ENCODE data around the gene POU6F2.

The POU6F2 gene

DNA sequence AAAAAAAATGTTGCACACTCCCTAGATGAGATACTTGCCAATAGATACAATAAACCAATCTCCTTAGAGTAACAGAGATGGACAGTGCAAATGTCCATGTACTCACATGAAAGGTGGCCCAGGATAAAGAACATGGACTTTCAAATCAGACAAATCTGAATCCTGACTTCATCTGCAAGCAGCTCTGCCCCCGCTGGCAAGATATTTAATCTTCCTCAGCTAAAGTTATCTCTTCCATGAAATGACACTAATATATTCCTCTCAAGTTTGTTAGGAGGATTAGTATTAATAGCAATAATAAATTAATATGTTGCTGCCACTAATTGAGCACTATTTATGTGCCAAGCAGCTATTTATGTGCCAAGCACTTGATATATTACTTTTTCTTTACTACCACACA is 439.9 kb downstream of the POU6F2 start:
- TF ChIP-seq, protein P1, sequence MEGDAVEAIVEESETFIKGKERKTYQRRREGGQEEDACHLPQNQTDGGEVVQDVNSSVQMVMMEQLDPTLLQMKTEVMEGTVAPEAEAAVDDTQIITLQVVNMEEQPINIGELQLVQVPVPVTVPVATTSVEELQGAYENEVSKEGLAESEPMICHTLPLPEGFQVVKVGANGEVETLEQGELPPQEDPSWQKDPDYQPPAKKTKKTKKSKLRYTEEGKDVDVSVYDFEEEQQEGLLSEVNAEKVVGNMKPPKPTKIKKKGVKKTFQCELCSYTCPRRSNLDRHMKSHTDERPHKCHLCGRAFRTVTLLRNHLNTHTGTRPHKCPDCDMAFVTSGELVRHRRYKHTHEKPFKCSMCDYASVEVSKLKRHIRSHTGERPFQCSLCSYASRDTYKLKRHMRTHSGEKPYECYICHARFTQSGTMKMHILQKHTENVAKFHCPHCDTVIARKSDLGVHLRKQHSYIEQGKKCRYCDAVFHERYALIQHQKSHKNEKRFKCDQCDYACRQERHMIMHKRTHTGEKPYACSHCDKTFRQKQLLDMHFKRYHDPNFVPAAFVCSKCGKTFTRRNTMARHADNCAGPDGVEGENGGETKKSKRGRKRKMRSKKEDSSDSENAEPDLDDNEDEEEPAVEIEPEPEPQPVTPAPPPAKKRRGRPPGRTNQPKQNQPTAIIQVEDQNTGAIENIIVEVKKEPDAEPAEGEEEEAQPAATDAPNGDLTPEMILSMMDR (conservative IDR thresholded peaks at IDR 0.05; ENCODE audit: low read depth, low read length) = peak; percentile 19
- H3K4me3 ChIP-seq (ENCODE audit: low read depth, low read length) = no peak overlapping the region
- DNase-seq (ENCODE audit: low read depth) = peak; percentile 7

DNA sequence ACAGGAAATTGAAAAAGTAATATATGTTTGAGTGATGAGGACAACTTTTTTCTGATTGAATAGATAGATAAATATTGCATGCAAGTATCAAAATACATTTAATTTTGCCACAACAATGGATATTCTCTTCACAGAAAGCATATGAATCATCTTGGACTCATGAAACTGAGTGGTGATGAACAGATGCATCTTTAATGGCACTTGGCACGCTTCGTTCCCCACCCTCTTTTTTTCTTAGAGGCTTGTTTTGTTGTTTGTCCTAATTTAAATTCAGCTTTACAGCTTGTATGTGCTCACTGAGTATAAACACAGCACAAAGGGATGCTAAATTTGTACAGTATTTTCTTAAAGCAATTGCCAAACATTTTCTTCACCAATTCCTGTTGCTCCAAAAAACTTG is 443.5 kb downstream of the POU6F2 start:
- TF ChIP-seq, protein P1 (conservative IDR thresholded peaks at IDR 0.05; ENCODE audit: low read depth, low read length) = no peak
- no peak overlapping the region for H3K4me3 ChIP-seq (ENCODE audit: low read depth, low read length)
- DNase-seq (ENCODE audit: low read depth) = no peak

DNA sequence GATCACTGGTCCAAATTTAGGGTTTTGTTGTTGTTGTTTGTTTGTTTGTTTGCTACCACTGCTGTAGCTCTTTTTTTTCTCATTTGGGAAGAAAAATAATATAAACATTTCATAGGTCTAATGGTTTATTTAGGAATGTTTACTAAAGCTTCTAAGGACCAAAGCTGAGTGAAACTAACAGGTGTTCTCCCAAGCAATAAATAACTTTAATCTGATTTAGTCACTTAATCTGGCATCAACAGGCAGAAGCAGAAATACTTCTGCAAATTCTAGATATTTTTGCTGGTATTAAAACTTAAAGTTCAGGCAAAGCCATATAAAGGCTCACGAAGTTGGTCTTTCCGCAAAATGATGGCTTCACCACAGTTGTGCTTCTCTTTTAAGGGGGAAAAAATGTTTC is 444.0 kb downstream of the POU6F2 start:
- TF ChIP-seq, protein P1 (conservative IDR thresholded peaks at IDR 0.05; ENCODE audit: low read depth, low read length) = no peak
- no peak overlapping the region for H3K4me3 ChIP-seq (ENCODE audit: low read depth, low read length)
- no peak for DNase-seq (ENCODE audit: low read depth)

DNA sequence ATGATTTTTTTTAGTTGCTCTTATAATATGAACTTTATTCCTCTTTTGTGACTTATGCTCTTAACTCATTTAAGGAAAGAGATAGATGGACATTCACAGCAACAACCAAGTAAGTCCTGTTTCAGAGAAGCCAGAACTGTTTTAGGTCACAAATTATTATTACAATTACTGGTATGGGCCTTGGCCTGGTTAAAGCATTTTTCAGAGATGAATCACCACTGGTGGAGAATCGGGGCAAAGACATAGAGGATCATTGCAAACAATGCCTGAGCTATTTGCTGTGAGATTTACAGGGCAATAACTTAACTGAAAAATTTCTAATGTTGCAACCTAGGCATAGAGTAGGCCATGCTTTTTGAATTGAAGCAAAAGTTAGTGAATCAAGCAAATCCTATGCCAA is 450.5 kb downstream of the POU6F2 start:
- peak; percentile 78 for DNase-seq (ENCODE audit: low read depth)
- TF ChIP-seq, protein P1 (conservative IDR thresholded peaks at IDR 0.05; ENCODE audit: low read depth, low read length) = no peak
- no peak overlapping the region for H3K4me3 ChIP-seq (ENCODE audit: low read depth, low read length)

DNA sequence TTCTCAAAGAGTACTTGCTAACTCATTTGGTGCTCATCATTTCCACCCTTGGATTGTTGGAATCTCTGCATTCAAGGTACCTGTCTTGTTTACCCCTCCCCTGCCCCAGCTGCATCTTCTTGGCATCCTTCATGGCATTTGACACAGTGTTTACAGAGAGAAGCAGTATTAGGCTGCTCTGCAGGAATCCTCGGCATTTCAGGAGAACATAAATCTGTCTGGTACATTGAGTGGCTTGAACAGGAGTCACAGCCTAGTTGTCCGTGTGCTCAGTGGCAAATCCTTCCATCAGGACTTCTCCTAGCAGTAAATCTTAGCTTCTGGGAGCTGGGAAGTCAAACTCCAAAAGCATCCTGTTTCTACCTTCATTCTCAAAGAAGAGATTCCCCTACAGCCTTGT is 451.7 kb downstream of the POU6F2 start:
- no peak for DNase-seq (ENCODE audit: low read depth)
- TF ChIP-seq, protein P1 (conservative IDR thresholded peaks at IDR 0.05; ENCODE audit: low read depth, low read length) = no peak
- H3K4me3 ChIP-seq (ENCODE audit: low read depth, low read length) = no peak overlapping the region

DNA sequence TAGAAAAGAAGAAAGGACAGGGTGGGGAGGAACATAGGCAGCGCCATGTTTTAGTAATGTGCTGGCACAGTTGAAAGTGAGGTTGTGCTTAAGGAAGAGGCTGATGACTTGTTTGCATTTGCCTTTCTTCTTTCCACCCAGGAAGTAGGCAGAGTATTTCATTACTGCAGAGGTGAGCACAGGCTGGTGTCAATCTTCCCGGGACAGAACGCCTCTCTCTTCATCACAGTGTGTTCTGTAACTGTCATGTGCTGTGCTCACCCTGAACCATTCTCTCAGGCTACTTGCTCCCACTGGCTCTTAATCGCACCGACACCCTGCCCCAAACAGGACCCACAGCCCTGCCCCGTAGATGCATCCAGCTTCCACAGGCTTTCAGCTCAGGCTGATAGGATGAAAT is 452.7 kb downstream of the POU6F2 start:
- no peak overlapping the region for H3K4me3 ChIP-seq (ENCODE audit: low read depth, low read length)
- TF ChIP-seq, protein P1 (conservative IDR thresholded peaks at IDR 0.05; ENCODE audit: low read depth, low read length) = no peak
- no peak for DNase-seq (ENCODE audit: low read depth)

DNA sequence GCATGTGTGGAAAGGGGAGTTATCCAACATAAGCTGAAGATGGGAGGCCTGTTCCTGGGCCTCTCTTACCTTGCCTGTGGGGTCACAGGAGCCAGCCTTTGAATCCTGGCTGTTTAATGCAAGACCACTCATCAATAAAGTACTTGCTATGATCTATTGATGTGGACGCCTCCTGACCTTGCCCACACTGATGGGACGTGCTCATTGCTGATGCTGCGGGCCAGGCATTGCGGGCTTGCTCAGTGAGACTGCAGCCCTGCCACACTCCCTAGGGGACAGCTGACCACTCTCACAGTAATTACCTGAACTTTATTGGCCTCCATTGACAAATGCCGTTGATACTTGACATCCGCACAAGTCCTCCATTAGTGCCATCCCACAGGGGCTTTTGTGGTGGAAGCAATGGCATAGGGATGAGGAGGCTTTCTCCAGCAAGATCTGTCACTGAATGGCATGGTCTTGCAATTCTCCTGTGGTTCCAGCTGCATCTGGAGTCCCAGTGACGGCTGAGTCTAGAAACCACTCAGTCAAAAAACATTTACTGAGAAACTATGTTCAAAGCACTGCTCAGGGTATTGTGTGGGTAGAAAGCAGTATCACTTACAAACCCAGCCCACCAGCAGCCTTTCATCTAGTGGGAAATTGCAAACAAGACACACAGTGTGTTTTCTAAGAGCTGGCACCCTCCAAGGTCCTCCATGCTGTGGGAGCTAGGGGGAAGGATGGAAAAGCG is 453.4 kb downstream of the POU6F2 start:
- DNase-seq (ENCODE audit: low read depth) = no peak
- H3K4me3 ChIP-seq (ENCODE audit: low read depth, low read length) = no peak overlapping the region
- TF ChIP-seq, protein P1 (conservative IDR thresholded peaks at IDR 0.05; ENCODE audit: low read depth, low read length) = no peak

Measured in choroid plexus epithelial cell (primary cell).